CD4-positive, alpha-beta T cell treated with Interleukin-17A for 4 hours (primary cell): ENCODE measurements around the gene KCNQ1.

Source experiments
- DNase-seq: peaks from one replicate; pipeline ENCODE4 v3.0.0-alpha.2; 2020; ENCODE audit warnings: mixed read lengths

The KCNQ1 gene

DNA sequence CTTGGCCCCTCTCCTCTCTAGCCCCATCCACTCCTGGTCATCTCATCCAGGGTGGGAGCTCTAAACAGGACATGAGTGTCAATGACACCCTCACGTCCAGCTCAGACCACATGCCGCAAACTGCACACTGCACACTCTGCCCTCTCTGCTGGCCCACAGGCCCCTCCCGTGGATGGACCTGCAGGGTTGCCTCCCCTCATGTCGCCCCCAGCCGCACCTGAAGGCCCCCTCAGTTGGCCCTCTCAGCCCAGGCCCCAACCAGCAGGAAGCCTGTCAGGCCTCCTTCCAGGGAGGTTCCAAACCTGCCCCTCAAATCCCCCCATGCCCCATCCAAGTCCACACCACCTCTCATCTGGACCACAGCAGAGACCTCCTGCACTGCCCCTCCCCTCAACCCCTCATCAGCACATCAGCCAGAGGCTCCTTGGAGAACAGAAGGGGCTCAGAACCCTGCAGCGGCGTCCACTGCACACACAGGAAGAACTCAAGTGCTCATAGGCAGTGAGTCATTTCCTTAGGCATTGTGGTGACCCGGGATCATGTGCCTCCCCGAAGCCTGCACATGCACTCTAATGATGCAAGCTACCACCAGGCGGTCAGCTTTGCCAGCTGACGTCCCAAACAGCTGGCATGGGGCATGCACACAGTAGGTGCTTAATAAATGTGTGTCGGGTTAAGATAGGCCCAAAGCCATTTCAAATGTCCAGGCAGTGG, 453.7 kb downstream of the KCNQ1 start:
- DNase-seq = peak; percentile 75
